ENCODE data around the gene FGGY.

Gene FGGY

GRCh38 chr1:59766227-59766855, 469.4 kb downstream of the FGGY start:
- TF ChIP-seq, protein P1, sequence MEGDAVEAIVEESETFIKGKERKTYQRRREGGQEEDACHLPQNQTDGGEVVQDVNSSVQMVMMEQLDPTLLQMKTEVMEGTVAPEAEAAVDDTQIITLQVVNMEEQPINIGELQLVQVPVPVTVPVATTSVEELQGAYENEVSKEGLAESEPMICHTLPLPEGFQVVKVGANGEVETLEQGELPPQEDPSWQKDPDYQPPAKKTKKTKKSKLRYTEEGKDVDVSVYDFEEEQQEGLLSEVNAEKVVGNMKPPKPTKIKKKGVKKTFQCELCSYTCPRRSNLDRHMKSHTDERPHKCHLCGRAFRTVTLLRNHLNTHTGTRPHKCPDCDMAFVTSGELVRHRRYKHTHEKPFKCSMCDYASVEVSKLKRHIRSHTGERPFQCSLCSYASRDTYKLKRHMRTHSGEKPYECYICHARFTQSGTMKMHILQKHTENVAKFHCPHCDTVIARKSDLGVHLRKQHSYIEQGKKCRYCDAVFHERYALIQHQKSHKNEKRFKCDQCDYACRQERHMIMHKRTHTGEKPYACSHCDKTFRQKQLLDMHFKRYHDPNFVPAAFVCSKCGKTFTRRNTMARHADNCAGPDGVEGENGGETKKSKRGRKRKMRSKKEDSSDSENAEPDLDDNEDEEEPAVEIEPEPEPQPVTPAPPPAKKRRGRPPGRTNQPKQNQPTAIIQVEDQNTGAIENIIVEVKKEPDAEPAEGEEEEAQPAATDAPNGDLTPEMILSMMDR (IDR thresholded peaks at IDR 0.05; ENCODE audit: control insufficient read depth, insufficient read depth, low read depth, low read length, missing control alignments), result no peak
- no peak for DNase-seq (ENCODE audit: low read depth)
- H3K4me3 ChIP-seq (ENCODE audit: control insufficient read depth, low read depth, low read length), result no peak overlapping the region

- DNase-seq (ENCODE audit: low read depth), result no peak
- TF ChIP-seq, protein P1 (IDR thresholded peaks at IDR 0.05; ENCODE audit: control insufficient read depth, insufficient read depth, low read depth, low read length, missing control alignments), result no peak
- H3K4me3 ChIP-seq (ENCODE audit: control insufficient read depth, low read depth, low read length), result no peak overlapping the region
Measured at GRCh38 chr1:59767119-59767518, 470.2 kb downstream of the FGGY start.

DNA sequence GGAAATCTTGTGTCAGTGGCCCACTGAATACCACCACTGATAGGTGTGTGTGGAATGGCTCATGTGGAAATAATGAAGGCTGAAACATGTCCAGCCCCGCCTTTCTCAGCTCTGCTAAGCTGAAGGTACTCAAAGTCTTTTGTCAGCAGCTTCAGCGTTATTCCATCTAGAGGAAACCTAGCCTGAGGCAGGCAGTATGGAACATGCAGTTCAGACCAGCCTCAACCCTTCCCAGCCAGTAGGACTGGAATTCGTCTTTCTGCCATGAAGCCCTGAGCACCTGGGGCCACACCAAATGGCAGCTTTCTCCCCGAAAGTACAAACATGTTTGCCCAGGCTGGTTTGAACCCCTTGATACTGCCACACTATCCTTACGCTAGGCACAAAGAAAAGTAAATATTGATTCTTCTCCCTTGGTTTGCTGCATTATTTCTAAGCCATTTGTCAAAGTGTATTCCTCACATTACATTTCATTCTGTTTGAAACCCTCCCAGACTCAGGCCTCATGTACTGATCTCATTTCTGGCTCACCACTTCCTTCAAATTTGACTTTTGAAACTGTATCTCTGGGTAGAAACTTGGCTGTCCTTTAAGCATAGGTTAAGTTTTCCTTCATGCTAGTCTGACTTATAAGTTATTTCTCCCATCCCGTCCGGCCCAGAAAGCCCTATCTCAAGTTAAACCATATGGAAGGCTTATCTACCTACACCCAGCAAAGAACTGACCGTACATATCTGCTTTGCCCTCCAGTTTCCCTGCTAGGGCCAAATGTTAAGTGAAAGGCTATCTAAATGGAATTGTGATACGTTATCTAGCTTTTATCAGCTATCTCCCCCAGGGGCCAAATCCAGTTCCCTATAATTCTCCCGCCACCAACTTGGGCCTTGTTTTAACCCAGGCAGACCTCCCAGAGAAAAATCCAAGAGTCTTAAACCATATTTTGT, 472.2 kb downstream of the FGGY start:
- DNase-seq (ENCODE audit: low read depth), result no peak
- H3K4me3 ChIP-seq (ENCODE audit: control insufficient read depth, low read depth, low read length), result no peak overlapping the region
- TF ChIP-seq, protein P1 (IDR thresholded peaks at IDR 0.05; ENCODE audit: control insufficient read depth, insufficient read depth, low read depth, low read length, missing control alignments), result no peak

- TF ChIP-seq, protein P1 (IDR thresholded peaks at IDR 0.05; ENCODE audit: control insufficient read depth, insufficient read depth, low read depth, low read length, missing control alignments), result no peak
- H3K4me3 ChIP-seq (ENCODE audit: control insufficient read depth, low read depth, low read length), result no peak overlapping the region
- no peak for DNase-seq (ENCODE audit: low read depth)
Measured at GRCh38 chr1:59769736-59770095, 472.8 kb downstream of the FGGY start.

- TF ChIP-seq, protein P1 (IDR thresholded peaks at IDR 0.05; ENCODE audit: control insufficient read depth, insufficient read depth, low read depth, low read length, missing control alignments), result no peak
- DNase-seq (ENCODE audit: low read depth), result no peak
- H3K4me3 ChIP-seq (ENCODE audit: control insufficient read depth, low read depth, low read length), result no peak overlapping the region
Measured at GRCh38 chr1:59771361-59771760, 474.5 kb downstream of the FGGY start.

DNA sequence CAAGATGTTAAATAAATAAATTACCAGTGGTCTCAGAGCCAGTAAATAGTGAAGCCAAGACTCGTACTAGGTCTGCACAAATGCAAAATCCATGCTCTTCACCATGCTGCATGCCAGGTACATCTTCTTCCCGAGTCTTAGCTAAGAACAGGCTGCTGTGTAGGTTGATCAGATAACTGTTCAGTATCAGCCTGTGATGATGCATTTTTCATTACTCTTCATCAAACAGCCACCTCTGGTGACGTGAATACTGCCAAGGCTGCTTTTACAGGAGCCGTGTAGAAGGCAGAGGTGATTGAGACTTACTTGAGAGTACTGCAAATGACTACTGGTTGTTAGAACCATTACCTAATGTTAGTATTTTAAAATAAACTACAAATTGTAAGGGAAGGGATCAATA, 478.6 kb downstream of the FGGY start:
- no peak overlapping the region for H3K4me3 ChIP-seq (ENCODE audit: control insufficient read depth, low read depth, low read length)
- no peak for DNase-seq (ENCODE audit: low read depth)
- TF ChIP-seq, protein P1 (IDR thresholded peaks at IDR 0.05; ENCODE audit: control insufficient read depth, insufficient read depth, low read depth, low read length, missing control alignments), result no peak
